ENCODE data around the gene HMGCLL1.

The HMGCLL1 gene

GRCh38 chr6:55443238-55444134 lies 135.5 kb downstream of the HMGCLL1 start:
- no peak overlapping the region for H3K4me3 ChIP-seq (replicated peaks; ENCODE audit: low read depth, low read length)
- DNase-seq (ENCODE audit: extremely low read depth, low read depth), result no peak
- TF ChIP-seq CTCF (IDR thresholded peaks at IDR 0.05; ENCODE audit: low read depth, low read length, missing control alignments), result no peak

- TF ChIP-seq CTCF (IDR thresholded peaks at IDR 0.05; ENCODE audit: low read depth, low read length, missing control alignments), result no peak
- H3K4me3 ChIP-seq (replicated peaks; ENCODE audit: low read depth, low read length), result no peak overlapping the region
- no peak for DNase-seq (ENCODE audit: extremely low read depth, low read depth)
Observed at GRCh38 chr6:55438203-55438602, 140.8 kb downstream of the HMGCLL1 start.

- TF ChIP-seq CTCF (IDR thresholded peaks at IDR 0.05; ENCODE audit: low read depth, low read length, missing control alignments), result no peak
- no peak for DNase-seq (ENCODE audit: extremely low read depth, low read depth)
Observed at GRCh38 chr6:55437141-55437540, 141.9 kb downstream of the HMGCLL1 start.

GRCh38 chr6:55433446-55434130 lies 145.4 kb downstream of the HMGCLL1 start:
- H3K4me3 ChIP-seq (replicated peaks; ENCODE audit: low read depth, low read length), result no peak overlapping the region
- DNase-seq (ENCODE audit: extremely low read depth, low read depth), result no peak
- TF ChIP-seq CTCF (IDR thresholded peaks at IDR 0.05; ENCODE audit: low read depth, low read length, missing control alignments), result no peak

More at GRCh38 chr6:55437141-55437540, 141.9 kb downstream of the HMGCLL1 start:
- H3K4me3 ChIP-seq (replicated peaks; ENCODE audit: low read depth, low read length), result no peak overlapping the region

GRCh38 chr6:55423933-55424332 lies 155.1 kb downstream of the HMGCLL1 start:
- no peak for TF ChIP-seq CTCF (IDR thresholded peaks at IDR 0.05; ENCODE audit: low read depth, low read length, missing control alignments)
- no peak for DNase-seq (ENCODE audit: extremely low read depth, low read depth)
- no peak overlapping the region for H3K4me3 ChIP-seq (replicated peaks; ENCODE audit: low read depth, low read length)

GRCh38 chr6:55410674-55411073 lies 168.3 kb downstream of the HMGCLL1 start:
- H3K4me3 ChIP-seq (replicated peaks; ENCODE audit: low read depth, low read length), result no peak overlapping the region
- DNase-seq (ENCODE audit: extremely low read depth, low read depth), result no peak
- no peak for TF ChIP-seq CTCF (IDR thresholded peaks at IDR 0.05; ENCODE audit: low read depth, low read length, missing control alignments)
